Endodermal cell (in vitro differentiated cells): ENCODE data around the gene F2RL2. TPM values are rescaled to one million over a fixed set of nuclear protein-coding genes. Genes with fewer than 3 reads are reported as not detected.

Experiments used
- DNase-seq: peaks from one replicate; pipeline ENCODE4 v3.0.0-alpha.2; 2017
- H3K27ac ChIP-seq: 2 replicates; pipeline ENCODE4 v1.5.1; 2013; ENCODE audit warnings: mild to moderate bottlenecking, low read depth, low read length, moderate library complexity
- H3K27me3 ChIP-seq: 2 replicates; pipeline ENCODE4 v1.6.1; 2013; ENCODE audit warnings: mild to moderate bottlenecking, low read length, moderate library complexity; ENCODE audit not compliant: insufficient read depth, control insufficient read depth, poor library complexity, severe bottlenecking
- H3K36me3 ChIP-seq: 2 replicates; pipeline ENCODE4 v1.7.0; 2013; ENCODE audit warnings: mild to moderate bottlenecking, low read length, moderate library complexity; ENCODE audit not compliant: control insufficient read depth, insufficient read depth
- H3K4me1 ChIP-seq: one replicate; pipeline ENCODE4 v1.7.0; 2013; ENCODE audit warnings: low read length; ENCODE audit not compliant: control insufficient read depth, insufficient read depth
- H3K4me3 ChIP-seq: 2 replicates; pipeline ENCODE4 v1.5.1; 2013; ENCODE audit warnings: mild to moderate bottlenecking, low read length, moderate library complexity
- H3K9ac ChIP-seq: 2 replicates; pipeline ENCODE4 v1.6.1; 2013; ENCODE audit warnings: mild to moderate bottlenecking, low read length, moderate library complexity; ENCODE audit not compliant: poor library complexity, severe bottlenecking; ENCODE audit errors: extremely low read depth
- H3K9me3 ChIP-seq: 2 replicates; pipeline ENCODE4 v1.6.1; 2013; ENCODE audit warnings: mild to moderate bottlenecking, low read length, moderate library complexity; ENCODE audit not compliant: control insufficient read depth
- H3K27ac Mint-ChIP-seq: 2 replicates; pipeline ENCODE4 v1.8.0; 2020; ENCODE audit warnings: mixed read lengths
- H3K27me3 Mint-ChIP-seq: 2 replicates; pipeline ENCODE4 v1.8.0; 2021; ENCODE audit warnings: mild to moderate bottlenecking, mixed read lengths; ENCODE audit not compliant: insufficient read depth
- H3K36me3 Mint-ChIP-seq: 2 replicates; pipeline ENCODE4 v1.8.0; 2020; ENCODE audit warnings: low read depth, mixed read lengths
- H3K4me1 Mint-ChIP-seq: 2 replicates; pipeline ENCODE4 v1.8.0; 2020; ENCODE audit warnings: mixed read lengths
- H3K4me3 Mint-ChIP-seq: 2 replicates; pipeline ENCODE4 v1.8.0; 2020; ENCODE audit warnings: mild to moderate bottlenecking, moderate library complexity, mixed read lengths
- H3K9me3 Mint-ChIP-seq: 2 replicates; pipeline ENCODE4 v1.8.0; 2020; ENCODE audit warnings: mild to moderate bottlenecking, mixed read lengths
- WGBS, 2 experiments: methylation state at CpG; one replicate each; pipeline versions ENCODE4 v1.1.5 to v1.1.7; 2013; ENCODE audit warnings: missing lambda C conversion rate in 2 of 2, mixed read lengths in 1 of 2; ENCODE audit not compliant: insufficient coverage in 1 of 2, insufficient read length in 1 of 2; 5-methylcytosine and 5-hydroxymethylcytosine counted together
- total RNA-seq, 2 donors: library from RNA; stranded (reverse); fragmentation: NEBNext Ultra II Directional in 1 of 2; extraction: Animal tissue kit (Norgen Biotek cat#: 25700) in 1 of 2; gene quantifications; 2 replicates in 1 of 2; 3 replicates in 1 of 2; pipeline ENCODE4 v1.2.1, GENCODE V29; 2021
- TF ChIP-seq, protein P1 (sequence below): fragments of 200-600 bp; sonication (generic); conservative IDR thresholded peaks from 2 replicates; pipeline ENCODE4 v1.5.0; 2021; ENCODE audit warnings: antibody characterized with exemption, mild to moderate bottlenecking

F2RL2 gene
- total RNA-seq, 2 donors from 2014 or later: 0.18 to 0.53 TPM

DNA sequence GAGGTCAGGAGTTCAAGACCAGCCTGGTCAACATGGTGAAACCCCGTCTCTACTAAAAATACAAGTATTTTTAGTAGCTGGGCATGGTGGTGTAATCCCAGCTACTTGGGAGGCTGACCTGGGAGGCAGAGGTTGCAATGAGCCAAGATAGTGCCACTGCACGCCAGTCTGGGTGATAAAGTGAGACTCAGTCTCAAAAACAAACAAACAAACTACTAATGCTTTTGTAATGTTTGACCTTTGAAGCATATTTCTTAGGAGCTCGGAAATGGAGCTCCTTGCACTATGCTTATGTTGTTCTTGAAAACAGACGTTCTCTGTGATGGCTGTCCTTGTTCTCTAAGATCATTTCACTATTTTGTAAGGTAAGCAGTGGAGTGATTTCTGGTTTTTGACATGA lies 6.0 kb downstream of the F2RL2 start:
- no peak overlapping the region for H3K27ac ChIP-seq
- H3K9ac ChIP-seq: no peak overlapping the region
- Mint-ChIP-seq H3K9me3 (no peaks in the 10 kb centered on the region), H3K4me3 (no peak overlapping the region), H3K4me1 (peaks cover 7% of the 10 kb centered on the region), H3K36me3 (no peaks in the 10 kb centered on the region), H3K27ac (no peak overlapping the region), H3K27me3 (no peaks in the 10 kb centered on the region)
- DNase-seq: no peak
- 95 to 96% methylated on average over 3 to 4 of the region's 4 CpGs for WGBS, 2 experiments
- no peaks in the 10 kb centered on the region for H3K36me3 ChIP-seq
- no peak overlapping the region for H3K4me3 ChIP-seq
- H3K4me1 ChIP-seq: no peaks in the 10 kb centered on the region
- TF ChIP-seq, protein P1, sequence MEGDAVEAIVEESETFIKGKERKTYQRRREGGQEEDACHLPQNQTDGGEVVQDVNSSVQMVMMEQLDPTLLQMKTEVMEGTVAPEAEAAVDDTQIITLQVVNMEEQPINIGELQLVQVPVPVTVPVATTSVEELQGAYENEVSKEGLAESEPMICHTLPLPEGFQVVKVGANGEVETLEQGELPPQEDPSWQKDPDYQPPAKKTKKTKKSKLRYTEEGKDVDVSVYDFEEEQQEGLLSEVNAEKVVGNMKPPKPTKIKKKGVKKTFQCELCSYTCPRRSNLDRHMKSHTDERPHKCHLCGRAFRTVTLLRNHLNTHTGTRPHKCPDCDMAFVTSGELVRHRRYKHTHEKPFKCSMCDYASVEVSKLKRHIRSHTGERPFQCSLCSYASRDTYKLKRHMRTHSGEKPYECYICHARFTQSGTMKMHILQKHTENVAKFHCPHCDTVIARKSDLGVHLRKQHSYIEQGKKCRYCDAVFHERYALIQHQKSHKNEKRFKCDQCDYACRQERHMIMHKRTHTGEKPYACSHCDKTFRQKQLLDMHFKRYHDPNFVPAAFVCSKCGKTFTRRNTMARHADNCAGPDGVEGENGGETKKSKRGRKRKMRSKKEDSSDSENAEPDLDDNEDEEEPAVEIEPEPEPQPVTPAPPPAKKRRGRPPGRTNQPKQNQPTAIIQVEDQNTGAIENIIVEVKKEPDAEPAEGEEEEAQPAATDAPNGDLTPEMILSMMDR: no peak
- no peaks in the 10 kb centered on the region for H3K27me3 ChIP-seq
- H3K9me3 ChIP-seq: no peaks in the 10 kb centered on the region

- TF ChIP-seq, protein P1: no peak
- H3K4me3 Mint-ChIP-seq: no peak overlapping the region
Observed at GRCh38 chr5:76616206-76616605, 7.0 kb downstream of the F2RL2 start.

GRCh38 chr5:76615759-76616158 lies 7.4 kb downstream of the F2RL2 start:
- no peak overlapping the region for H3K4me3 ChIP-seq
- 75% methylated on average over 2 of the region's 2 CpGs; no CpG with 5 or more reads in 1 of the 2 experiments for WGBS, 2 experiments
- TF ChIP-seq, protein P1: no peak
- no peak overlapping the region for H3K9ac ChIP-seq
- no peaks in the 10 kb centered on the region for H3K4me1 ChIP-seq
- Mint-ChIP-seq H3K4me1 (no peaks in the 10 kb centered on the region), H3K9me3 (no peaks in the 10 kb centered on the region), H3K4me3 (no peak overlapping the region), H3K36me3 (peaks cover 2% of the 10 kb centered on the region), H3K27me3 (no peaks in the 10 kb centered on the region), H3K27ac (no peak overlapping the region)
- H3K36me3 ChIP-seq: no peaks in the 10 kb centered on the region
- no peaks in the 10 kb centered on the region for H3K9me3 ChIP-seq
- no peak overlapping the region for H3K27ac ChIP-seq
- DNase-seq: no peak
- H3K27me3 ChIP-seq: no peaks in the 10 kb centered on the region

More at GRCh38 chr5:76616206-76616605, 7.0 kb downstream of the F2RL2 start:
- Mint-ChIP-seq H3K36me3 (no peaks in the 10 kb centered on the region), H3K4me1 (peaks cover 2% of the 10 kb centered on the region), H3K27me3 (no peaks in the 10 kb centered on the region), H3K9me3 (no peaks in the 10 kb centered on the region), H3K27ac (no peak overlapping the region)
- Histone ChIP-seq H3K36me3 (no peaks in the 10 kb centered on the region), H3K9me3 (no peaks in the 10 kb centered on the region), H3K4me3 (no peak overlapping the region), H3K27me3 (no peaks in the 10 kb centered on the region), H3K9ac (no peak overlapping the region), H3K4me1 (no peaks in the 10 kb centered on the region), H3K27ac (no peak overlapping the region)
- DNase-seq: no peak
- 82 to 90% methylated on average over 2 of the region's 2 CpGs for WGBS, 2 experiments
